H1 (cell line): ENCODE results near the gene ATP6AP1. TPM values are rescaled to one million over a fixed set of nuclear protein-coding genes. Genes with fewer than 3 reads are reported as not detected.

Experiments
- RNF2 ChIP-seq: fragments of 200-900, 300-1000 bp; sonication (generic); IDR thresholded peaks from 2 replicates; pipeline ENCODE4 v1.7.1; 2016; ENCODE audit warnings: borderline replicate concordance, low read depth, mild to moderate bottlenecking, antibody characterized with exemption, low read length; ENCODE audit not compliant: poor library complexity, severe bottlenecking; ENCODE audit errors: missing control alignments
- SIN3A ChIP-seq, 2 experiments: IDR thresholded peaks in 1 of 2; conservative IDR thresholded peaks in 1 of 2; 2 replicates each; pipeline ENCODE4 v1.6.1; 2011 to 2012; ENCODE audit warnings: low read length in 2 of 2, improper control_type of control experiment in 1 of 2, low read depth in 1 of 2, mild to moderate bottlenecking in 1 of 2
- TAF7 ChIP-seq: optimal IDR thresholded peaks from 2 replicates; pipeline ENCODE3; 2011; ENCODE audit warnings: low read depth, mild to moderate bottlenecking, inconsistent platforms, low read length, moderate library complexity, borderline replicate concordance
- polyA plus RNA-seq, 7 experiments: library from polyadenylated mRNA; depleted of rRNA in 3 of 7; stranded (reverse) in 5 of 7; unstranded in 2 of 7; fragments of >200 nt in 5 of 7; fragments of 200-250 nt in 2 of 7; gene quantifications; 1 replicate in 5 of 7; 2 replicates in 1 of 7; 4 replicates in 1 of 7; pipeline versions ENCODE4 v1.2.1 to v1.2.3, GENCODE V29; 2011 to 2013; ENCODE audit warnings: missing spikeins in 2 of 7, mixed read lengths in 2 of 7
- total RNA-seq: library from RNA; stranded (reverse); fragmentation: NEBNext Ultra II Directional; extraction: Animal tissue kit (Norgen Biotek cat#: 25700); gene quantifications from 2 replicates; pipeline ENCODE4 v1.2.1, GENCODE V29; 2021
- TF ChIP-seq, protein P1 (sequence below): fragments of 300-600 bp; sonication (generic); IDR thresholded peaks from 2 replicates; pipeline ENCODE4 v1.7.1; 2012; ENCODE audit warnings: low read length, moderate library complexity, mild to moderate bottlenecking, inconsistent platforms; ENCODE audit not compliant: insufficient replicate concordance

Gene ATP6AP1
- total and polyA plus RNA-seq, 2 of the 8 experiments (the other 6 are each of a cell fraction or from before 2014, with no cell fraction given) = 44.6 to 80.8 TPM

DNA sequence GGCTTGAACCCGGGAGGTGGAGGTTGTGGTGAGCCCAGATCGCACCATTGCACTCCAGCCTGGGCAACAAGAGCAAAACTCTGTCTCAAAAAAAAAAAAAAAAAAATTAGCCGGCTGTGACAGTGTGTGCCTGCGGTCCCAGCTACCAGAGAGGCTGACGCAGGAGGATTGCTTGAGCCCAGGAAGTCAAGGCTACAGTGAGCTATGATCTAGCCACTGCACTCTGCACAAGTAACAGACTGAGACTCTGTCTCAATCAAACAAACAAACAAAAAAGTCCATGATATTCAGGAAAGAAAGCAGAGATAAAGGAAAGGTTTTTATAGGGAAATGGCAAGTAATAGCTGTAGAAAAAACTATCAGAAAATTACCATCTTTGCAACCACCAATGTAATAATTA, 52.7 kb downstream of the ATP6AP1 start (continued):
- TF ChIP-seq, protein P1, sequence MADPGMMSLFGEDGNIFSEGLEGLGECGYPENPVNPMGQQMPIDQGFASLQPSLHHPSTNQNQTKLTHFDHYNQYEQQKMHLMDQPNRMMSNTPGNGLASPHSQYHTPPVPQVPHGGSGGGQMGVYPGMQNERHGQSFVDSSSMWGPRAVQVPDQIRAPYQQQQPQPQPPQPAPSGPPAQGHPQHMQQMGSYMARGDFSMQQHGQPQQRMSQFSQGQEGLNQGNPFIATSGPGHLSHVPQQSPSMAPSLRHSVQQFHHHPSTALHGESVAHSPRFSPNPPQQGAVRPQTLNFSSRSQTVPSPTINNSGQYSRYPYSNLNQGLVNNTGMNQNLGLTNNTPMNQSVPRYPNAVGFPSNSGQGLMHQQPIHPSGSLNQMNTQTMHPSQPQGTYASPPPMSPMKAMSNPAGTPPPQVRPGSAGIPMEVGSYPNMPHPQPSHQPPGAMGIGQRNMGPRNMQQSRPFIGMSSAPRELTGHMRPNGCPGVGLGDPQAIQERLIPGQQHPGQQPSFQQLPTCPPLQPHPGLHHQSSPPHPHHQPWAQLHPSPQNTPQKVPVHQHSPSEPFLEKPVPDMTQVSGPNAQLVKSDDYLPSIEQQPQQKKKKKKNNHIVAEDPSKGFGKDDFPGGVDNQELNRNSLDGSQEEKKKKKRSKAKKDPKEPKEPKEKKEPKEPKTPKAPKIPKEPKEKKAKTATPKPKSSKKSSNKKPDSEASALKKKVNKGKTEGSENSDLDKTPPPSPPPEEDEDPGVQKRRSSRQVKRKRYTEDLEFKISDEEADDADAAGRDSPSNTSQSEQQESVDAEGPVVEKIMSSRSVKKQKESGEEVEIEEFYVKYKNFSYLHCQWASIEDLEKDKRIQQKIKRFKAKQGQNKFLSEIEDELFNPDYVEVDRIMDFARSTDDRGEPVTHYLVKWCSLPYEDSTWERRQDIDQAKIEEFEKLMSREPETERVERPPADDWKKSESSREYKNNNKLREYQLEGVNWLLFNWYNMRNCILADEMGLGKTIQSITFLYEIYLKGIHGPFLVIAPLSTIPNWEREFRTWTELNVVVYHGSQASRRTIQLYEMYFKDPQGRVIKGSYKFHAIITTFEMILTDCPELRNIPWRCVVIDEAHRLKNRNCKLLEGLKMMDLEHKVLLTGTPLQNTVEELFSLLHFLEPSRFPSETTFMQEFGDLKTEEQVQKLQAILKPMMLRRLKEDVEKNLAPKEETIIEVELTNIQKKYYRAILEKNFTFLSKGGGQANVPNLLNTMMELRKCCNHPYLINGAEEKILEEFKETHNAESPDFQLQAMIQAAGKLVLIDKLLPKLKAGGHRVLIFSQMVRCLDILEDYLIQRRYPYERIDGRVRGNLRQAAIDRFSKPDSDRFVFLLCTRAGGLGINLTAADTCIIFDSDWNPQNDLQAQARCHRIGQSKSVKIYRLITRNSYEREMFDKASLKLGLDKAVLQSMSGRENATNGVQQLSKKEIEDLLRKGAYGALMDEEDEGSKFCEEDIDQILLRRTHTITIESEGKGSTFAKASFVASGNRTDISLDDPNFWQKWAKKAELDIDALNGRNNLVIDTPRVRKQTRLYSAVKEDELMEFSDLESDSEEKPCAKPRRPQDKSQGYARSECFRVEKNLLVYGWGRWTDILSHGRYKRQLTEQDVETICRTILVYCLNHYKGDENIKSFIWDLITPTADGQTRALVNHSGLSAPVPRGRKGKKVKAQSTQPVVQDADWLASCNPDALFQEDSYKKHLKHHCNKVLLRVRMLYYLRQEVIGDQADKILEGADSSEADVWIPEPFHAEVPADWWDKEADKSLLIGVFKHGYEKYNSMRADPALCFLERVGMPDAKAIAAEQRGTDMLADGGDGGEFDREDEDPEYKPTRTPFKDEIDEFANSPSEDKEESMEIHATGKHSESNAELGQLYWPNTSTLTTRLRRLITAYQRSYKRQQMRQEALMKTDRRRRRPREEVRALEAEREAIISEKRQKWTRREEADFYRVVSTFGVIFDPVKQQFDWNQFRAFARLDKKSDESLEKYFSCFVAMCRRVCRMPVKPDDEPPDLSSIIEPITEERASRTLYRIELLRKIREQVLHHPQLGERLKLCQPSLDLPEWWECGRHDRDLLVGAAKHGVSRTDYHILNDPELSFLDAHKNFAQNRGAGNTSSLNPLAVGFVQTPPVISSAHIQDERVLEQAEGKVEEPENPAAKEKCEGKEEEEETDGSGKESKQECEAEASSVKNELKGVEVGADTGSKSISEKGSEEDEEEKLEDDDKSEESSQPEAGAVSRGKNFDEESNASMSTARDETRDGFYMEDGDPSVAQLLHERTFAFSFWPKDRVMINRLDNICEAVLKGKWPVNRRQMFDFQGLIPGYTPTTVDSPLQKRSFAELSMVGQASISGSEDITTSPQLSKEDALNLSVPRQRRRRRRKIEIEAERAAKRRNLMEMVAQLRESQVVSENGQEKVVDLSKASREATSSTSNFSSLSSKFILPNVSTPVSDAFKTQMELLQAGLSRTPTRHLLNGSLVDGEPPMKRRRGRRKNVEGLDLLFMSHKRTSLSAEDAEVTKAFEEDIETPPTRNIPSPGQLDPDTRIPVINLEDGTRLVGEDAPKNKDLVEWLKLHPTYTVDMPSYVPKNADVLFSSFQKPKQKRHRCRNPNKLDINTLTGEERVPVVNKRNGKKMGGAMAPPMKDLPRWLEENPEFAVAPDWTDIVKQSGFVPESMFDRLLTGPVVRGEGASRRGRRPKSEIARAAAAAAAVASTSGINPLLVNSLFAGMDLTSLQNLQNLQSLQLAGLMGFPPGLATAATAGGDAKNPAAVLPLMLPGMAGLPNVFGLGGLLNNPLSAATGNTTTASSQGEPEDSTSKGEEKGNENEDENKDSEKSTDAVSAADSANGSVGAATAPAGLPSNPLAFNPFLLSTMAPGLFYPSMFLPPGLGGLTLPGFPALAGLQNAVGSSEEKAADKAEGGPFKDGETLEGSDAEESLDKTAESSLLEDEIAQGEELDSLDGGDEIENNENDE = no peak
- TF ChIP-seq TAF7 (no peak), RNF2 (no peak), SIN3A (conservative IDR thresholded peaks at IDR 0.05 in 1 of 2, IDR thresholded peaks at IDR 0.05 in 1 of 2; ENCODE audit: low read depth in 1 of 2, low read length in 2 of 2) (no peak)
